Activated B cell treated with CpG ODN at 0.5 μM for 24 hours (primary cell): ENCODE measurements around the gene PELI2. TPM values are rescaled to one million over a fixed set of nuclear protein-coding genes. Genes with fewer than 3 reads are reported as not detected.

Experiments used
- ATAC-seq: fragments of 200-7000 bp; cut with Tn5 transposase; one replicate; pipeline ENCODE4 v1.10.0; 2021; ENCODE audit warnings: low read depth, mild to moderate bottlenecking, moderate library complexity
- CTCF ChIA-PET: fragments of 350-600 bp; sonication (Branson Sonifier 250); formaldehyde crosslinking; loops from one replicate; lab custom pipeline; 2021; ENCODE audit warnings: antibody characterized with exemption; lab: Charles Lee
- POLR2A ChIA-PET: fragments of 350-600 bp; sonication (Branson Sonifier 250); formaldehyde crosslinking; loops from one replicate; lab custom pipeline; 2021; ENCODE audit warnings: antibody characterized with exemption; lab: Charles Lee
- DNase-seq: peaks from one replicate; pipeline ENCODE4 v3.0.0; 2022
- H3K27ac Mint-ChIP-seq: one replicate; pipeline ENCODE4 v1.8.0; 2020; ENCODE audit warnings: mixed read lengths
- H3K27me3 Mint-ChIP-seq: one replicate; pipeline ENCODE4 v1.8.0; 2021; ENCODE audit warnings: mixed read lengths
- H3K36me3 Mint-ChIP-seq: one replicate; pipeline ENCODE4 v1.8.0; 2021; ENCODE audit warnings: low read depth, mixed read lengths
- H3K4me1 Mint-ChIP-seq: one replicate; pipeline ENCODE4 v1.8.0; 2021; ENCODE audit warnings: mixed read lengths
- H3K4me3 Mint-ChIP-seq: one replicate; pipeline ENCODE4 v1.8.0; 2020; ENCODE audit warnings: mild to moderate bottlenecking, mixed read lengths
- H3K9me3 Mint-ChIP-seq: one replicate; pipeline ENCODE4 v1.8.0; 2020; ENCODE audit warnings: mixed read lengths
- CTCF ChIP-seq: fragments of 200-600 bp; IDR thresholded peaks from one replicate; pipeline ENCODE4 v1.8.0; 2022; ENCODE audit warnings: antibody characterized with exemption, mild to moderate bottlenecking
- intact Hi-C: fragments of 100-400 bp; cut with micrococcal nuclease; formaldehyde crosslinking; loops from one replicate; pipeline ENCODE4 v1.15.1; 2024
- total RNA-seq: library from RNA; stranded (reverse); gene quantifications from 2 replicates; pipeline ENCODE4 v1.2.3, GENCODE V29; 2022

PELI2 gene
- total RNA-seq, 1 donor from 2014 or later, result 6.1 TPM

GRCh38 chr14:56261046-56261445, 142.8 kb downstream of the PELI2 start:
- peaks cover 2% of the 10 kb centered on the region for H3K36me3 Mint-ChIP-seq
- TF ChIP-seq CTCF, result no peak
- CTCF ChIA-PET, result no interaction called here
- no peak for DNase-seq
- intact Hi-C loops, result no loop called here
- no peaks in the 10 kb centered on the region for H3K27me3 Mint-ChIP-seq
- no peak for ATAC-seq
- no peak overlapping the region for H3K4me3 Mint-ChIP-seq
- peaks cover 5% of the 10 kb centered on the region for H3K9me3 Mint-ChIP-seq
- no peak overlapping the region for H3K27ac Mint-ChIP-seq
- POLR2A ChIA-PET, result no interaction called here
- no peaks in the 10 kb centered on the region for H3K4me1 Mint-ChIP-seq

GRCh38 chr14:56262530-56262929, 144.3 kb downstream of the PELI2 start:
- Mint-ChIP-seq H3K36me3 (peaks cover 1% of the 10 kb centered on the region), H3K27ac (no peak overlapping the region), H3K4me1 (no peaks in the 10 kb centered on the region), H3K4me3 (no peak overlapping the region), H3K27me3 (no peaks in the 10 kb centered on the region), H3K9me3 (peaks cover 5% of the 10 kb centered on the region)
- ChIA-PET CTCF (no interaction called here), POLR2A (no interaction called here)
- no peak for TF ChIP-seq CTCF
- intact Hi-C loops, result no loop called here
- ATAC-seq, result no peak
- DNase-seq, result no peak

GRCh38 chr14:56268039-56268438, 149.8 kb downstream of the PELI2 start:
- TF ChIP-seq CTCF, result no peak
- H3K4me1 Mint-ChIP-seq, result no peaks in the 10 kb centered on the region
- ATAC-seq, result no peak
- H3K27ac Mint-ChIP-seq, result no peak overlapping the region
- H3K27me3 Mint-ChIP-seq, result no peaks in the 10 kb centered on the region
- ChIA-PET CTCF (no interaction called here), POLR2A (no interaction called here)
- H3K9me3 Mint-ChIP-seq, result no peaks in the 10 kb centered on the region
- no peak overlapping the region for H3K4me3 Mint-ChIP-seq
- intact Hi-C loops, result no loop called here
- no peak for DNase-seq
- H3K36me3 Mint-ChIP-seq, result no peaks in the 10 kb centered on the region

GRCh38 chr14:56268673-56269072, 150.5 kb downstream of the PELI2 start:
- no peak for ATAC-seq
- no peak overlapping the region for H3K27ac Mint-ChIP-seq
- no peaks in the 10 kb centered on the region for H3K36me3 Mint-ChIP-seq
- H3K4me1 Mint-ChIP-seq, result no peaks in the 10 kb centered on the region
- CTCF ChIA-PET, result no interaction called here
- H3K27me3 Mint-ChIP-seq, result no peaks in the 10 kb centered on the region
- H3K4me3 Mint-ChIP-seq, result no peak overlapping the region
- intact Hi-C loops, result no loop called here
- no peak for DNase-seq
- no peaks in the 10 kb centered on the region for H3K9me3 Mint-ChIP-seq
- no peak for TF ChIP-seq CTCF
- POLR2A ChIA-PET, result no interaction called here

GRCh38 chr14:56270921-56271320, 152.7 kb downstream of the PELI2 start:
- Mint-ChIP-seq H3K4me1 (no peaks in the 10 kb centered on the region), H3K27ac (no peak overlapping the region), H3K4me3 (no peak overlapping the region), H3K27me3 (no peaks in the 10 kb centered on the region), H3K36me3 (no peaks in the 10 kb centered on the region), H3K9me3 (no peaks in the 10 kb centered on the region)
- no peak for DNase-seq
- TF ChIP-seq CTCF, result no peak
- intact Hi-C loops, result no loop called here
- ChIA-PET POLR2A (no interaction called here), CTCF (no interaction called here)
- ATAC-seq, result no peak
